HEK293T (cell line): ENCODE data around the gene FXYD3.

Source experiments
- CTCF ChIA-PET: fragments of 350-600 bp; formaldehyde crosslinking; extraction: SDS; loops from one replicate; lab custom pipeline; 2021; ENCODE audit warnings: antibody characterized with exemption, inconsistent platforms; lab: Yijun Ruan, JAX
- POLR2A ChIA-PET: fragments of 350-600 bp; formaldehyde crosslinking; extraction: SDS; loops from one replicate; lab custom pipeline; 2020; ENCODE audit warnings: antibody characterized with exemption, inconsistent platforms; lab: Yijun Ruan, JAX
- DNase-seq: peaks from one replicate; pipeline ENCODE4 v3.0.0; 2012; ENCODE audit warnings: mixed read lengths; ENCODE audit errors: extremely low spot score
- ARNT ChIP-seq: fragments of 450-650 bp; IDR thresholded peaks from 2 replicates; pipeline ENCODE4 v1.6.1; 2017; ENCODE audit warnings: mild to moderate bottlenecking
- BHLHE40 ChIP-seq: fragments of 450-650 bp; IDR thresholded peaks from 2 replicates; pipeline ENCODE4 v1.6.1; 2016; ENCODE audit warnings: mild to moderate bottlenecking, moderate library complexity, borderline replicate concordance
- CTBP1 ChIP-seq: fragments of 450-650 bp; IDR thresholded peaks from 2 replicates; pipeline ENCODE4 v1.6.1; 2016; ENCODE audit warnings: borderline replicate concordance
- ELF4 ChIP-seq: fragments of 450-650 bp; IDR thresholded peaks from 2 replicates; pipeline ENCODE4 v1.6.1; 2017; ENCODE audit warnings: antibody characterized with exemption
- FOXA1 ChIP-seq: fragments of 450-650 bp; IDR thresholded peaks from 2 replicates; pipeline ENCODE4 v1.6.1; 2016; ENCODE audit warnings: mild to moderate bottlenecking
- FOXK2 ChIP-seq: fragments of 450-650 bp; IDR thresholded peaks from 2 replicates; pipeline ENCODE4 v1.6.1; 2016; ENCODE audit warnings: mild to moderate bottlenecking
- FOXM1 ChIP-seq: fragments of 450-650 bp; IDR thresholded peaks from 2 replicates; pipeline ENCODE4 v1.6.1; 2017; ENCODE audit warnings: mild to moderate bottlenecking, borderline replicate concordance
- HDGF ChIP-seq: fragments of 450-650 bp; IDR thresholded peaks from 2 replicates; pipeline ENCODE4 v1.6.1; 2017; ENCODE audit warnings: antibody characterized with exemption, borderline replicate concordance
- L3MBTL2 ChIP-seq: fragments of 450-650 bp; conservative IDR thresholded peaks from 2 replicates; pipeline ENCODE4 v1.6.1; 2016; ENCODE audit warnings: mild to moderate bottlenecking
- LEF1 ChIP-seq: fragments of 450-650 bp; IDR thresholded peaks from 2 replicates; pipeline ENCODE4 v1.6.1; 2017; ENCODE audit warnings: mild to moderate bottlenecking, borderline replicate concordance
- NFRKB ChIP-seq: fragments of 450-650 bp; IDR thresholded peaks from 2 replicates; pipeline ENCODE4 v1.6.1; 2016; ENCODE audit warnings: mild to moderate bottlenecking, moderate library complexity
- SP1 ChIP-seq: fragments of 450-650 bp; IDR thresholded peaks from 2 replicates; pipeline ENCODE4 v1.6.1; 2017
- SUZ12 ChIP-seq: fragments of 450-650 bp; IDR thresholded peaks from 2 replicates; pipeline ENCODE4 v1.6.1; 2016; ENCODE audit warnings: mild to moderate bottlenecking
- TARDBP ChIP-seq: fragments of 450-650 bp; IDR thresholded peaks from 2 replicates; pipeline ENCODE4 v1.6.1; 2016
- ZNF384 ChIP-seq: fragments of 450-650 bp; IDR thresholded peaks from 2 replicates; pipeline ENCODE4 v1.6.1; 2016
- TF ChIP-seq, protein P1 (sequence below): fragments of 450-650 bp; IDR thresholded peaks from 2 replicates; pipeline ENCODE4 v1.6.1; 2016

The FXYD3 gene

DNA sequence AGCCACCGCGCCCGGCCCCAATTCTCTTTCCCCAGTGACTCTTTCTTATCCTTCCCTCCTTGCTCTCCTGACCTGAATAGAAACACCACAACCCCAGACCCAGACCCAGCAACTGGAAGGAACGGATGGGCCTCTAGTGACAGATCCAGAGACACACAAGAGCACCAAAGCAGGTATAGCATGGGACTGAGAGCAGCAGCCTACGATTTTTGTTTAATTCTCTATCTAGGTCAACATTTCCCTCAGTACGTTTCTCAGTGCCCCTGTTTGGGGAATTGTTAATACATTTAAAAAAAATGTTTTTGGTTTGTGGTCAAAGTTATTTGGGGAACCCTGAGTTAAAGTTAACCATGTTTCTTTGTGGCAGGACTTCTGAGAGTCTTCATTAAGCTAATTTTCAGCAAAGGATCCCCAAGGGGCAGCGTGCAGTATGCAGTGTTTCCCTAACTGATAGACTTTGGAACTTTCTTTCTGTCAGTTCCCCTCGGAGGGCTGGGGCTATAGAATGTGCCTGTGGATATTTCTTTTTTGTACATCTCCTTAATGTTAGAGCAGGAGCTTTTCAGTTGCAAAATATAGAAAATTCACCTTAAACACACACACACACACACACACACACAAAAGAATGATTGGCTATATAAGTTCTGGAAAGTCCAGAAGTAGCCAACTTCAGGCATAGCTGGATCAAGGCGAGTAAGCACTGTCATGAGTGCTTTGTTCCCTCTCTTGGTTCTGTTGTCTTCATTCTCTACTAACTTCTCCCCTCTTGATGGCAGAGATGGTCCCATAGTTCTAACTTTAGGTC, 45.2 kb downstream of the FXYD3 start:
- DNase-seq = no peak
- CTCF ChIA-PET = no interaction called here
- TF ChIP-seq ZNF384 (no peak), FOXA1 (no peak), FOXM1 (no peak), BHLHE40 (no peak), ELF4 (no peak), ARNT (no peak), TARDBP (no peak), LEF1 (no peak), HDGF (no peak), CTBP1 (no peak), NFRKB (no peak), SUZ12 (no peak), SP1 (no peak), L3MBTL2 (no peak), FOXK2 (no peak)
- TF ChIP-seq, protein P1, sequence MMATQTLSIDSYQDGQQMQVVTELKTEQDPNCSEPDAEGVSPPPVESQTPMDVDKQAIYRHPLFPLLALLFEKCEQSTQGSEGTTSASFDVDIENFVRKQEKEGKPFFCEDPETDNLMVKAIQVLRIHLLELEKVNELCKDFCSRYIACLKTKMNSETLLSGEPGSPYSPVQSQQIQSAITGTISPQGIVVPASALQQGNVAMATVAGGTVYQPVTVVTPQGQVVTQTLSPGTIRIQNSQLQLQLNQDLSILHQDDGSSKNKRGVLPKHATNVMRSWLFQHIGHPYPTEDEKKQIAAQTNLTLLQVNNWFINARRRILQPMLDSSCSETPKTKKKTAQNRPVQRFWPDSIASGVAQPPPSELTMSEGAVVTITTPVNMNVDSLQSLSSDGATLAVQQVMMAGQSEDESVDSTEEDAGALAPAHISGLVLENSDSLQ = no peak
- POLR2A ChIA-PET = no interaction called here

DNA sequence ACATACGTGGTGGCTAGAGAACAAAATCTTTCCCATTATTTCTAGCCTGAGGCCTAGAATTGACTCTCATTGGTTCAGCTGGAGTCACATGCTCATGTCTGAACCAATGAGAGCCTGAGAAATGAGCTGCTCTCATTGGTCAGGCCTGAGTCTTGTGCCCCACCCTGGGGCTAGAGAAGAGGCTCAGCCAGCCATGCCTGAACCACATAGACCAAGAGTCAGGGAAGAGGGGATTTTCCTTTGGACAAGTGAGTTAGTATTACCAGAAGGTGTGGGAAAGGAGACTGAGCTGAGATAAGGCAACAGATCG, 45.8 kb downstream of the FXYD3 start:
- ChIA-PET POLR2A (no interaction called here), CTCF (no interaction called here)
- no peak for TF ChIP-seq FOXM1
- TF ChIP-seq SP1 = no peak
- TF ChIP-seq SUZ12 = no peak
- TF ChIP-seq NFRKB = no peak
- TF ChIP-seq ELF4 = no peak
- TF ChIP-seq FOXA1 = no peak
- no peak for DNase-seq

DNA sequence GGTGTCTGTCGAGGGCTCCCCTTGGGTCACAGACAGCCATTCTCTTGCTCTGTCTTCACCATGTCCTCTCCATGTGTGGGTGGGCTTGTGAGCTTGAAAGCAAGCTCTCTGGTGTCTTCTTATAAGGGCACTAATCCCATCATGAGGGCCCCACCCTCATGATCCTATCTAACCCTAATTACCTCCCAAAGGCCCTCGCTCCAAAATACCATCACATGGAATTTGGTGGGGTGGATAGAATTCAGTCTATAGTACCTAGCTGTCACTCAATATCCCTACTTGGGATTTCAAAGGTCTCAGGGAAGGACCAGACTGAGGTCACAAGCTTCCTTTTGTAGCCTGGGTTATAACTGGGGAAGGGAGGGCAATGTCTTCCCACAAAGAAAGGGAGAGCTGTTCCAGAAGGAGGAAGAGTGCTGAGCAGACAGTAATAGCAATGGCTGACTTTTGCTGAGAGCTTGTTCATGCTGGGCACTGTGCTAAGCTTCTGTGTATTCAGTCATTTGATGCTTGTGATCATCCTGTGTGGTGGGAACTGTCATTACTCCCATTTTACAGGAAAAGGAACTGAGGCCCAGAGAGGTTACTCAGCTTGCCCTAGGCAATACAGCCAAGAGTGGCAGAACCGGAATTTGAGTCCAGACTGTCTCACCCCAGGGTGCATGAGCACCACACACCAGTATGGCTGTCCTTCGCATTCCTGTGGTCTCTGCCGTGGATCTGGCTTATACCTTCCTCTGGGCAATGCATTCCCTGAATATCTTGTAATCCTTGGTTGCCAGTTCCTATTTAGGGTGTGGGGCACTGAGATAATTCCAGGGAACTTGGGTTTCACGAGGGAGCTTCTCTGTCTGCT, 47.1 kb downstream of the FXYD3 start:
- CTCF ChIA-PET = no interaction called here
- no peak for DNase-seq
- TF ChIP-seq BHLHE40 = no peak
- no peak for TF ChIP-seq SUZ12
- no peak for TF ChIP-seq SP1
- TF ChIP-seq FOXK2 = no peak
- no peak for TF ChIP-seq LEF1
- TF ChIP-seq NFRKB = no peak
- no peak for TF ChIP-seq ELF4
- TF ChIP-seq HDGF = no peak
- TF ChIP-seq FOXA1 = no peak
- no peak for TF ChIP-seq FOXM1
- no peak for TF ChIP-seq ARNT
- TF ChIP-seq, protein P1 = no peak
- TF ChIP-seq L3MBTL2 = no peak
- no peak for TF ChIP-seq CTBP1
- no peak for TF ChIP-seq ZNF384
- TF ChIP-seq TARDBP = no peak
- POLR2A ChIA-PET = no interaction called here

DNA sequence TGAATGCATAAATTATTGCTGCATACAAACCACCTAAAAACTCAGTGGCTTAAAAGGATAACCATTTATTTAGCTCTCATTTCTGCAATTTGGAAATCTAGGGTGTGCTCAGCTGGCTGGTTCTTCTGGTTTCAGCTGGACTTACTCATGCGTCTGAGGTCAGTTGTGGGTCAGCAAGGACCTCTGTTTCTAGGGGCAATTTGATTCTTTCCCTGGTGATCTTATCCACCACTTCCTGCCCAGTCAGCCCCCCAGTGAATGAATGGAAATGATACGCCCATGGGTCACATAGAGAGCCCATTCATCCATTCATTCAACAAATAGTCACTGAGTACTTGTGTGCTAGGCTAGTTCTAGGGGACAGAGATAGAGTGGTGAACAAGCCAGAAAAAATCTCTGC, 48.8 kb downstream of the FXYD3 start:
- ChIA-PET POLR2A (no interaction called here), CTCF (no interaction called here)
- no peak for DNase-seq
- TF ChIP-seq FOXM1 (no peak), NFRKB (no peak)

DNA sequence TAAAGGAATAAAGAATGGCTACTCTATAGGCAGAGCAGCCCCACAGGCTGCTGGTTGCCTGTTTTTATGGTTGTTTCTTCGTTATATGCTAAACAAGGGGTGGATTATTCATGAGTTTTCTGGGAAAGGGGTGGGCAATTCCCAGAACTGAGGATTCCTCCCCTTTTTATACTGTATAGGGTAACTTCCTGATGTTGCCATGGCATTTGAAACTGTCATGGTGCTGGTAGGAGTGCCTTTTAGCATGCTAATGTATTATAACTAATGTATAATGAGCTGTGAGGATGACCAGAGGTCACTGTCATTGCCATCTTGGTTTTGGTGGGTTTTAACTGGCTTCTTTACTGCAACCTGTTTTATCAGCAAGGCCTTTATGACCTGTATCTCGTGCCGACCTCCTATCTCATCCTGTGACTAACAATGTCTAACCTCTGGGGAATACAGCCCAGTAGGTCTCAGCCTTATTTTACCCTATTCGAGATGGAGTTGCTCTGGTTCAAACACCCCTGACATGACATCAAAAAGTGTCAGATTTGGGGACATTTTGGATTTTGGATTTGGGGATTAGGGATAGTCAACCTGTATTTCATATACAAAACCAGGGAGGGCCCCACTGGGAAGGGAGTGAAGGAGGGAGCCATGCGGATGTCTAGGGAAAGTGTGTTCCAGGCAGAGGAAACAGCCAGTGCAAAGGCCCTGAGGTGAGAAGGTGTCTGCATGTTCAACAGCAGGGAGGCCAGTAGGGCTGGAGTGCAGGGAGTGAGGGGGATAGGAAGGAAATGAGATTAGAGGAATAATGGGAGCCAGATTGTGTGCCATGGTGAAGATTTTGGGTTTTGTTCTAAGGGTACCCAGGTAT, 49.8 kb downstream of the FXYD3 start:
- TF ChIP-seq ZNF384 = no peak
- ChIA-PET CTCF (no interaction called here), POLR2A (no interaction called here)

More for the DNA sequence above, 49.8 kb downstream of the FXYD3 start:
- DNase-seq = no peak
